GM19452 (cell line): Measurements from ENCODE around the gene MET.
A peak's percentile ranks its signal among the peaks of the same experiment; 100 is the strongest.

Experiments
- ATAC-seq: cut with Tn5 transposase; IDR thresholded peaks from one replicate; pipeline ENCODE4 v1.9.1; 2021; ENCODE audit not compliant: unreplicated experiment

MET gene

DNA sequence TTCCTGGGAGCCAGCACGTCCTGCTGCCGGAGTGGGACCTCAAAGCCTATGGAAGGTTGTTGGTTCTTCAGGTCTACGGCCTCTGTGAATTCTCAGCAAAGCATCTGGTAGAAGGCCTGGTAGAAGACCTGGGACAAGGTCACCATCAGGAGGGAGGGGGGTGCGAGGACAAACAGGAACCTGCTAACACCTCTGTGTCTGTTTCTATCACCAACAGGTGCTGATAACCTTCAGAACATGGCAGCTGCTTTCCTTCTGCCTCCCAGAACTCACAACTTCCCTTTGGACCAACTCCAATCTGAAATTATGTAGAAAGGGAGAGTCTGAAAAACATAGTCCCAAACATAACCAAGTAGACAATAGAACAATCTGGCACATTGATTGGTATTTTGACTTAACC is 8.3 kb upstream of the MET start:
- no peak for ATAC-seq

DNA sequence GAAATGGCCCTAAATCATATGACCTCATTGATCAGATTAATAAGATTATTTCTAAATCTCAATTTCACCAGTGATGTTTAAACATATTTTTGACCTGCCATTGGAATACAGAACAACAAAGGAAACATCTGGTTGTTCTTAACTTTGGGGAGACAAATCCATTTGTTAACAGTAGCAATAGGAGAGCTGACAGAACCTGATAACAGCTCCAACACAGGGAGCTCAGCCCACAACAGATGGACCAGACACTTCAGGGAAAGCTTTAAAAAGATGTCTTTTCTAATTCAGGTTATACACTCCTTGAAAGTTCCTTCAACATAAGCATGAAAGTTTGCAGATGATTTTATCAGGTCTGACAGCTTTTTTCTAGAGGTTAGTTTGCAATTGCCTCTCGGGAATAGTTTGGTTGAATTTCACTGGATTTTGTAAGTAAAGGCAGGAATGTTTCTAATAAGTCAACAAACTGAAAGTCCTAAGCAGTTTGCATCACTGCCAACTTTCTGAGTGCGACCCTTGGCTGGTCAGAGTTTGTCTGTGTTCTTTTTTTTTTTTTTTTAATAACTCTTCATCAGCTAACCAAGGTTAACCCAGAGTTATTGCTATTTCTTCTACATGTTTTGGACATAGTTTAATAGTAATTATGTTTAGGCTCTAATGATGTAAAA is 6.5 kb upstream of the MET start:
- ATAC-seq, result no peak

DNA sequence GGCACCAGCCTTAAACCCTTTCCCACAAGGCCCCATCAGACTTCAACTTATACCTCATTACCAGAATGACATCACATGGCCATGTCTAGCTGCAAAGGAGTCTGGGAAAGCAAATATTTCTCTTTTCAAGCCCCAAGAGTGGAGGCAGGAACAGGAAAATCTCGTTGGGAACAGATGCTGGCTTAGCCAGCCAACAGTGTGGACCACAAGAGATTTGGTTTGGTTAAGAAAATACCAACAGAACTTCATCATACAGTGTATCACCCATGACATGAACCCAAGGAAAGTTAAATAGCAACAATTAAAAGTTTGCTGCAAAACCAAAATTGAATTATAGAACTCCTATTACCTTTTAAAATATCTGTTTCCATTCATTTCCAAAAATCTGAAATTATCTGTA is 2.2 kb upstream of the MET start:
- no peak for ATAC-seq

DNA sequence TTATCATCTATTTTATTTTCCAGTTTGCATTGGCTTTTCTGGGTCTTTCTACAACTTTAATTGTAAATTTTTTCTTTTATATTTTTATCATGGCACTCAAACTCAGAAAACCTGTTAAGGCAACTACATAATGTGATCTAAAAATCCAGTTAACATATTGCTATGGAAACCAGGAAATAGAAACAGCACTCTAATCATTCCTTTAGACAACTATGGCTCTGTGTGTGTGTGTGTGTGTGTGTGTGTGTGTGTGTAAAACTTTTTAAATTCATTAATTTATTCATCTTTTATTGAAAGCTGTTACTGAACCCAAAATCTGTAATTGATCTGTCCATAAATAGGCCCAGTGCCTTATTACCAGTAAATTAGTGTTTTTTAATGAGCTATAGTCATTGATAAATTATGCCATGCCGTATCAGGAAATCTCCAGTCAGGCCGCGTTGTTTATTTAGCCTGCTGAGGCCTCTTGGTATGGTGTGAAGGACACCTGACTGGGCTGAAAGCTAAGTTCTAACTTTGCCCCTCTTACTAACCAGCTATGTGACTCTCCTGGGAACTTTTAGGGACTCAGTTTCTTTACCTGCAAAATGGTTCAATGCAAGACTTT is 1.5 kb upstream of the MET start:
- no peak for ATAC-seq

DNA sequence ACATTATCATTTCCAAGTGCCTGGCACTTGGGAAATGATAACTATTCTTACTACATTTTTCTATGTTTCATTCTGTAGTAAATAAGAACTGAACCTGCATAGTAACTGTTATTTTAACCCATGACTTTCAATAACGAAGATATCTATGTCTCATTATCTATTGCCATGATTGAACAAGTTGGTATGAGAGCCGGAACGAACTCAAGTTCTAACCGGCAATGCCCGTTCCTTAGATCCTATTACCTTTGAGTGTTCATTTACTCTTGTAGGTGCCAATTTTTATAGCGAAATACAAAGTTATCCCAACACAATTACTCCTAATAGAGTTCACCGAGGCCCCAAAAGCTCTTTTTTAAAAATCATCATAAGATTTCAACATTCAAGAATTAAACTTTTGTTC is 885 bp upstream of the MET start:
- no peak for ATAC-seq

DNA sequence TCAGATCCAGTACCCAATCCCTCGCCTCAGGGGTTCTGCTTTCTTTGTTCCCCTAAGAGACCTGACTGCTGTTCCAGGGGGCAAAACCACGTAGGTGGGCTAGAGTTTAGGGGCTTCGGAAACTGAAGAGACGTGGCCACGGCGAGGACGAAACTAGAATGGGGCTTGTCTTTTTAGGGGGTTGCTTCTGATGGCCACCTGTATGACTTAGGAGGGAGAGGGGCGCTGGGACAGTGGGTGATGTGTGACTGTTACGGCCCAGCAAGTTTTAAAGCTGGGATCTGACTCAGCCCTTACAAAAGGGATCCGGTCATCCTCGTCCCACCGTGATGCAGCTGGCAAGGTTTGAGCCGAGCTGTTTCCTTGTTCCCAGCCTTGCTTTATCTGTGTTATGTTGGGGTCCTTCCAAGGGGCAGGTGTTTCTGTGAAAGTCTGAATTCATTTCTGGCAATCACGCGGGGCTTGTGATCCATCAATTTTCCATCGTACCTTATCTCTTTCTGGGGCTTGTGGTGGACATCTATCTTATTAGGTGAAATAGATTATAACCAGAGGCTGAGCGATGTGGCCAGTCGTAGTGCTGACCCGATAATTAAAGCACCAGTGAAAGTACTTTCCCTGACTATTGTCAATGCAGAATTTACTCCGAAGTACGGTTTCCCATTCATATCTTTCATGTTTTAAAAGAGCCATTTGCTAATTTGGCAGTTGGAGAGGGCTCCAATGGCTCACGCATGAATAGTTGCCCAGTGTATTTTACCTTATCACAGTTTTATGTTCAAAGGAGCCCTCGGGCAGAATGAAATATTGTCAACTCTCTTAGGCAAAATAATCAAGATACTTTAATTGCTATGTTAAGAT is 830 bp downstream of the MET start:
- no peak for ATAC-seq

DNA sequence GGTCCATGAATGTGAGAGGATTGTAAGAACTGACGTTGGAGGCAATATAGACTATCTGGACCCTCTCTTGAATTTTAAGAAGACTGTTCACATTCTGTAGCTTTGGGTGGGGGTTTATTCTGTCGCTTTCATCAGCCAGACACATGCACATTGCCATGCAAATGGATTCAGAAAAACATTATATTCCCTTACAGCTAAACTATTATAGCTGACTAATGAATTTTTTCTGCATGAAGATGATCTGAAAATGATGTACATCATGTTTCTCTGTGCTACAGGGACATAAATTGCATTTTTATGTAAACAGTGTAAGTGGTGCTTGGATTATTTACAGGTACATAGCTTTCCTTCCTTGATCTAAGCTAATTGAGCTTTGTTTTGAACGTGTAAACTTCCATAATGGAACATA is 1.5 kb downstream of the MET start:
- no peak for ATAC-seq

DNA sequence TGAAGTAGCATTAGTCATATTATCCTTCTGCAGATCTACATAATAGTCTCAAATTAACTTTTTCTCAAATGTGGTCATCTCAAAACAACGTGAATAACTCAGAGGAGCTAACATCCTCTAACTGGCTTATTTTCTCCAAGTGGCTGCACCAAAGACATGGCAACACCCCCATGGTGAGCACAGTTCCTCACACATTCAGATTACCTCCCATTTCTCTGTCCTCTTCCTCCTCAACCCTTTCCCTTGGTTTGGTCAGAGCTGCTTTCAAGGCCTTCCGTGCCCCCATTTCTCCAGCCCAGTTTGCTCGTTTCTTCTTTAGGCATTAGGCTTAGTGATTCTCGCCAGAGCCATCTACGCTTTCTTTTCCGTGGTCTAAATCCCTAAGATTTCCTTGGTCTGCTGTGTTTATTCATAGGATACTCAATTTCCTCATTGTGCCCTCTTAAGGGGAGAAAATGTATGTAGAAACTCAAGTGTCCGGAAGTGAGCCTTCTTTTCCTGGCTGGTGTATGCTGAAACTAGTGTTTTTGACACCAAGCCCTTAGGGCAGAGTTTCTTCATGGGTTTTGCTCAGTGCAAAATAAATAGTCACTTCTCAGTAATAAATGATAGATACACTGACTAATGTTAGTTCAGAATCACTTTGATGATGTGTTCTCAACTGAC is 2.6 kb downstream of the MET start:
- ATAC-seq, result no peak

DNA sequence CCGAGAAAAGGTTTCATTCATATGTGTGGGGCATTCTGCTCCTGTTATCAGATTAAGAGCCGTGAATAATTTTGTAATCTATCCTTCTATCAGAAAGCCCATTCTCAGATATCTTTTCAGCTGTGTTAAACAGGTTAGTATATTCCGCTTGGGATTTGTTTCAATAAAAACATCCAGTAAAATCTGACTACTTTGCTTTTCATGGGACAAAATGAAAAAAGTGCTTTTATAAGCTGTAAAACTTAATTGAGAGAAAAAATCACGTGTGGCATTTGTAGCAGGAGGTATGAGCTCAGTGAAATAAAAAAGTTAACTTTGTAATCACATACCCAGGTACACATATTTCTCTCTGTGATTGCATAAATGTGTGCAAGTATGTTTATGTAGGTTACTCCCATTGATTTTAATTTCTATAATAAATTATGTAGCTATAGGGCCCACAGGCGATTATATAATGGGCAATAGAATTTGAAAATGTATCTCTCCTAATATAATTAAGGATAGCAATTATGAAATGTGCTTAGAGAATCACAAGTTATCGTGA is 3.9 kb downstream of the MET start:
- ATAC-seq, result no peak

DNA sequence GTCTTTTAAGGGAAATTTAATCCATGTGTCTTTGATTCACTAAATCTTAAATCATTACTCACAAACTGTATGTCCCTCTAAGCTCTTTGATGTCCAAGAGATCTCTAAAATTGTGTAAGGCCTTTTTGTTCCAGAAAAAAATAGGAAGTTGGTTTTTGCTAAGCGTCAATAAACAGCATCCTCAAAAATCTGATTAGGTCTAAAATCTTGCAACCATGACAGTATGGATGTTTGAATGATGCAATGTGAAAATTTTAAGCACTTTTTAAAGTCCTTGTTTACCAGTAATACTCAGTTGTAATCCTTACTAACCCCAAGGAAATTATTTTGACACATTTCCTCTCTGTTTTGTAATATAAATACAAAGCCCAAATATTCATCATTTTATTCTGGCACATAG is 6.8 kb downstream of the MET start:
- ATAC-seq, result no peak

DNA sequence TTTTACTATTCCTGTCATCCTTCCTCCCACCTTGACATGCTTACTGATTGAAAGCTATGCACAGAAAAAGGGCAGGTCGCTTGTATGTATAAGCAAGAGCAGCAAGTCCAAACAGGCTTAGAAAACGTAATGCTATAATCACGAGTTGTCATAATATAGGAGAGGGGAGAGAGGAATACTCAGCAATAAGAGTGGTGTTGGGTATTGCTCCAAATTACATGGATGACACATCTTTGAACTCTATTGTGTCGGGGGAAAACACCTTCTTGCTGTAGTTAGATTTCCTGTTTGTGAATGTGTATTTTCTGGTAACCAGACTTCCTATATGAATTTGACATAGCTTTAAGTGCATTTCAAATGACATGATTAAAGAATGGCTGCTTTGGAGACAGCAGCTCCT is 7.5 kb downstream of the MET start:
- no peak for ATAC-seq

DNA sequence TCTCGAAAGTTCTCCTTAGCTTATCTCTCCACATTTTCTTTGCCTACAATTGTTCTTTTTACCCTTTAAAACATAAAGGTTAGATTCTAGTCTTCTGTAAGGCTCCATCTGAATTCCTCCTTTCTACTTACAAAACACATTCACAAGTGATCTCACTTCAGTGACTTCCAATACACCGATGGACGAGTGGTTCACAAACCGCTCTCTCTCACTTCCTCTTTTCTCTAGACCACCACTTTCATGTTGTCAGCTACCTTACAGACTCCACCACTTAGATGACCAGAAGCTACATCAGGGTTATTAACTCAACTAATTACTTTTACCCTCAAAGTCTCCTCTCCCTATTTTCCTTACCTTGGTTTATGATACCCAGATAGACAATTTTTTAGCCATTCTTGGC is 11.8 kb downstream of the MET start:
- peak; percentile 100 for ATAC-seq

DNA sequence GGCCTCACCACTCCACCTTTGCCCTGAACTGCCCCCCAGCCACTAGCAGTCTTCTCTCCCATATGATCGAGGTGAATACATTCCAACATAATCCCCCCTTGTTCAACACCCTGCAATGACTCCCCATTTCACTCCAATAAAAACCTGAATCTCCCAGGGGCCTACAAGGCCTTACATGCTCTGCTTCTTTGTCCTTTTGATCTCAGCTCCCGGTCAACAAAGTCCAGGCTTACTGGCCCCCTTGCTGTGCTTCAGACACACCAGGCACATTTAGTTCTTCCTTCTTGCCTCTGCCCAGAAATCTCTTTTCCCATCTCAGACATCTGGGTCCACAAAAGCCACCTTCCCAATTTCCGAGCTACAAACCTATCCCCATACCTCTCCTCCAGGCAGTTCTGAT is 14.0 kb downstream of the MET start:
- ATAC-seq, result no peak

DNA sequence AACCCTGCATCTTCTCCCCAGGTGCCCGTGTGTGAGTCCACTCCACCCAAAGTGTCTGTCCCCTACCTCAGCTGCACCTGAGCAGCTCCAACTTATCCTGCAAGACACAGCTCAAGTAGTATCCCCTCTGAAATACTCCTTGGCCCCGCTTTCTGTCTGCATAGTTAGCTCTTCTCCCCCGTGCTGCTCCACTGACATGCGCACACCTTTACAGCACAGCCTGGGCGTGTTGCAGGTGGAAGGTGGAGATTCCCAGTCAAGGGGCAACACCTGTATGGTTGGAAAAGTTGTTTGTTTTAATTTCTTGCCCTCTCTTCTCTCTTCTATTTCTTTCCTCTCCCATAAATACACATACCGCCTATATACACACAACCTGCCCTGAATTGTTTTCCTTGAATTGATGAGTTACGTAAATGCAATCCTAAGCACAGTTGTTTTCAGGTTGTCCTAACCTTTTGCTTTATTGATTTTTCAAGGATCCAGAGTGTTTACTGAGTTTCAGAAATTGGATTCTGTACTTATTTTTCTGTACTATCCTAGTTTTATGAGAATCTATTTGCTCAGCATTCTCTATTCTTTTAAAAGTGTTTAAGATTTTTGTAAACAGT is 14.9 kb downstream of the MET start:
- ATAC-seq, result no peak

DNA sequence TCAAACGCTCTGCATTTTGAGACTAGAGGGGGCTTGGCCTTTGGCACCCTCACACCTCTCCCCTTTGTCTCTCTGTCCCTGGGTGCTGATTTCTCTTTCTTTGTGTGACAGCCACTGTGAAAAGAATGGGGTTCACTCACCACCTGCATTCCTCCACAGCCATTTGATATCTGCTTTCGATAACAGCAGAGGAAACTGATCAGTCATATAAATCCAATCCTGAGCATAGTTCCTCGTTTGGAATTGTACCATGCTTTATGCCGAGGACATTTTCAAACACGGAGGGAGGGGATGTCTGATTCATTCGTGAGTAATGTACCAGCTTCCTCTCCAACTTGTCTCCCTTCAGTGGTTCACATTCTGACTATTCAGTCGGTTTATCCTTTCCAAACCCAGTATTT is 15.8 kb downstream of the MET start:
- ATAC-seq, result no peak

DNA sequence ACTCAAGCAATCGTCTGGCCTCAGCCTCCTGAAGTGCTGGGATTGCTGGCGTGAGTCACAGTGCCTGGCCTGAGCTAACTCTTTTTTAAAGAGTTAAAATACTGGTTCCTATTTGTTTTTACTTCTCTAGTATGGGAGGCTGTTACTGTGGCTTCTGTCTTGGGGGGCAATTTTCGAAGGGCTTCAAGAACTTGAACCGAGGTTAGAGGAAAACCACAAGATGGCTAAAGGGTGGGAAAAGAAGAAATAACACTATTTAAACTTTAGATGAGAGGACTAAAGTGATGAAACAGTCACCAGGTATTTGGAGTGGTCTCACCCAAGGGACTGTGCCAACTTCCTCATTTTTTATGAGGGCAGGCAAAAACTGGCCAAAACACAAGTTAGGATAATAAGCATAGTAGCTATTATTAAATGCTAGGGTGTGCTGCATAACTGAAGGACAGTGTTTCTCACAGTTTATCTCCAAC is 17.8 kb downstream of the MET start:
- ATAC-seq, result no peak

DNA sequence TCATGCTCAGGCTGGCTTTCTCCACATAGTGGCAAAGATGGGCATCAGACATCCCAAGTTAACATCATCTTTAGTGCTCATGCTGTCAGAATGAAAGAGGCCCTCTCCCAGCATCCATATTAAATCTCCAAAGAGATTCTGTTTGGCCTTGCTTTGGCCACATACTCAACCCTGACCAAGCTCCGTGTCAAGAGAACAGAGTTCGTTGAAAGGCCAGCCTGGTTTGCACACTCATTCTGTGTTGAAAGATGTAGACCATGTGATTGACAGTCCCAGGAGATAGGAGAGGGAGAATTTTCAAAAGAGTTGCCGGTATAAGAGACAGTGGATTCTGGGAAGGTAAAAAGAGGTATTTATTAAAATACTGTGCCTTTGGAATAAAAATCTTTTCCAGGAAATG is 19.7 kb downstream of the MET start:
- no peak for ATAC-seq

DNA sequence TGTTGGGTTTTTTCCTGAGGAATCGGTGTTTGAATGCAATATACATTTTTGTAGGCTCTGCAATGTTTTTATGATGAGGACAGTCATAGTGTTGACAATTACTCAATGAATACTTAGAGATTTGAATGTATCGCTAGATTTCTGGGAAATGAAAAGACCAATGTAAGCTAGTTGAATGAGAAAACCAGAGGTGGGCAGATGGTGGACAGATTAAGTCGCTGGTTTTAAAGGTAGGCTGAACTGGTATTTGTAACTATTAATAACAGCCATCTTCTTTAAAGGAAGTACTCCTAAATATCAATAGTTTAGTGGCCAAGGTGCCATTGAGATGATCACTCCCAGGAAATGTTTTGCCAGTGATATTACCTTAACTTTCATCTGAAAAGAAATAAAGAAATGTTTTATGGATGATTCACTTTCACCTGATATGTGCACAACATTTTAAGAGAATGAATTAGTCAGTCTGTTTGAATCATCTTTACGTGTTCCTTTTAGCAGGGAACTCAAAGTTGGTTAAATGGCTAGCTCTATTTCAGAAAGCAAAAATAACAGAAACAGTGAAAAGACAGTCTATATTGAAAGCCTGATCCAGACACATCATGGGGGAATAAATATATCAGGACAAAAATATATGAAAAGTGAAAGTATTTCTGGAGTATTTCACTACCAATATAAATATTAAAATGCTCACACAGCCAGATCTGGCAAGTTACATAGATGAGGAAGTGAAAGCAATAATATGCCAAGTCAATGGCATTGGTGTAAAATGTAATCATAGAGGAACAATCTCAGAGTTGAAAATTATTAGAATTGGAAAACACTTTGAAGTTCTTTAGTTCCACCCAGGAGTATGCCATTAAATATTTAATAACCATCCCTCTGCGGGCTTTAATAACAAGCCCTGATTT is 20.7 kb downstream of the MET start:
- no peak for ATAC-seq

DNA sequence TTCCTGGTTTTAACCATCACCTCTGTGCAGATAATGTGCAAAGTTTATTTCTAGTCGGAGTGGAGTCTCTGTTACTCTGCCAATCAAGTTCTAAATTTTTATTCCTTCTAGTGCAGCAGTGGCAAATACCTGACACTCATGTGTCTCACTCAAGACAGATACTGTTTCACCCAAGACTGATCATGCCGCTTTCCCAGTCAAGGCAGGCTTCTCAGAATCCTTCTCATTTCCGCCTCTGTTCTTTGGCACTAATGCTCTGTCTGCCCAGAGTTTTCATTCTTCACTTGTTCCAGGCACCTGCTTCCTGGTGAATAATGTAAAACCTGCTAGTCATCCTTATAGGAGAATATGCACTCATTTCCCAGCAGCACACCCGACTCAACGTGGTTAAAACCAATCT is 24.7 kb downstream of the MET start:
- no peak for ATAC-seq

DNA sequence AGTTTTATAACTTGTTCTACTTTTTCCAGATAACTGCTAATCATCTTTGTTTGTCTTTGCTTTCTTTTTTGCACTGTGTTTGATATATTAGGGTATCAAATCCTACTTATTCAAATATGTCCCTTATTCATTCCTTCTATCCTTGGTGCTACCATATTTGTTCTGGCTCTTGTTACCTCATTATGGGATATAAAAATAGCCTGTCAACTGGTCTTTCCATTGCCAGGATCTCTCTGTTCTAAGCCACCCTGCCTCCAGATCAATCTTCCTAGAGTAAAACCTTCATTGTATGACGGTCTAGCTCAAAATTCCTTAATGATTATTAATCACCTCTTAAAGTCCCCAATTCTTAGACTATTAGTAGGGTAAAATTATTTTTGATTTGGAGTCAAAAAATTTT is 25.2 kb downstream of the MET start:
- no peak for ATAC-seq
